ENCODE data around the gene GSTM3.
A peak's percentile ranks its signal among the peaks of the same experiment; 100 is the strongest.
"Not testable (repeated sequence)": the region's sequence is repeated elsewhere in the genome, so short reads cannot be mapped to it uniquely, and the experiment has no call there.

The GSTM3 gene

GRCh38 chr1:109770331-109771095, 29.7 kb upstream of the GSTM3 start:
- no peak overlapping the region for H3K4me3 ChIP-seq (replicated peaks in 1 of 2; ENCODE audit: low read depth in 2 of 2, low read length in 2 of 2)
- DNase-seq (ENCODE audit: low read depth in 2 of 2), result no peak
- no peak for TF ChIP-seq CTCF (IDR thresholded peaks at IDR 0.05; ENCODE audit: low read depth, low read length)

GRCh38 chr1:109769330-109770078, 28.7 kb upstream of the GSTM3 start:
- DNase-seq (ENCODE audit: low read depth in 2 of 2), result peak; percentile 39 to 90
- no peak for TF ChIP-seq CTCF (IDR thresholded peaks at IDR 0.05; ENCODE audit: low read depth, low read length)
- H3K4me3 ChIP-seq (replicated peaks in 1 of 2; ENCODE audit: low read depth in 2 of 2, low read length in 2 of 2), result no peak overlapping the region

- H3K4me3 ChIP-seq (replicated peaks in 1 of 2; ENCODE audit: low read depth in 2 of 2, low read length in 2 of 2), result no peak overlapping the region
- TF ChIP-seq CTCF (IDR thresholded peaks at IDR 0.05; ENCODE audit: low read depth, low read length), result no peak
- no peak for DNase-seq (ENCODE audit: low read depth in 2 of 2)
These were observed 28.0 kb upstream of the GSTM3 start for GRCh38 chr1:109768820-109769219.

GRCh38 chr1:109768335-109768650, 27.5 kb upstream of the GSTM3 start:
- no peak for TF ChIP-seq CTCF (IDR thresholded peaks at IDR 0.05; ENCODE audit: low read depth, low read length)

GRCh38 chr1:109767637-109768334, 26.9 kb upstream of the GSTM3 start:
- no peak overlapping the region for H3K4me3 ChIP-seq (replicated peaks in 1 of 2; ENCODE audit: low read depth in 2 of 2, low read length in 2 of 2)
- DNase-seq (ENCODE audit: low read depth in 2 of 2), result no peak
- no peak for TF ChIP-seq CTCF (IDR thresholded peaks at IDR 0.05; ENCODE audit: low read depth, low read length)

More at GRCh38 chr1:109768335-109768650, 27.5 kb upstream of the GSTM3 start:
- DNase-seq (ENCODE audit: low read depth in 2 of 2), result no peak
- H3K4me3 ChIP-seq (replicated peaks in 1 of 2; ENCODE audit: low read depth in 2 of 2, low read length in 2 of 2), result no peak overlapping the region

- not testable (repeated sequence) for H3K4me3 ChIP-seq (replicated peaks in 1 of 2; ENCODE audit: low read depth in 2 of 2, low read length in 2 of 2)
- peak in 1 of 2 donors; percentile 11 for DNase-seq (ENCODE audit: low read depth in 2 of 2)
These were observed 26.3 kb upstream of the GSTM3 start for GRCh38 chr1:109766991-109767636.
